Lung (tissue), 12 donors: ENCODE measurements around the gene GPD2. TPM values are rescaled to one million over a fixed set of nuclear protein-coding genes. Genes with fewer than 3 reads are reported as not detected.

Source experiments
- ATAC-seq: fragments of 200-7000 bp; cut with Tn5 transposase; one replicate; pipeline ENCODE4 v1.9.1; 2020; ENCODE audit warnings: moderate number of reproducible peaks; ENCODE audit not compliant: insufficient read depth, low FRiP score
- DNase-seq, 3 donors: peaks; one replicate each; pipeline ENCODE4 v3.0.0-alpha.2; 2013 to 2017
- H3K27ac ChIP-seq, 2 donors: one replicate each; pipeline ENCODE4 v1.5.1; 2013; ENCODE audit warnings: mild to moderate bottlenecking in 2 of 2, moderate library complexity in 2 of 2, control low read depth in 1 of 2, inconsistent platforms in 1 of 2, low read depth in 1 of 2, low read length in 1 of 2
- H3K27me3 ChIP-seq, 3 donors: one replicate each; pipeline ENCODE4 v1.5.1; 2013; ENCODE audit warnings: low read length in 2 of 3; ENCODE audit not compliant: control insufficient read depth in 3 of 3, insufficient read depth in 3 of 3
- H3K36me3 ChIP-seq, 4 donors: one replicate each; pipeline ENCODE4 v1.5.1; 2013; ENCODE audit warnings: low read length in 4 of 4, mild to moderate bottlenecking in 1 of 4, moderate library complexity in 1 of 4; ENCODE audit not compliant: control insufficient read depth in 4 of 4, insufficient read depth in 4 of 4
- H3K4me1 ChIP-seq, 5 donors: one replicate each; pipeline ENCODE4 v1.5.1; 2013; ENCODE audit warnings: low read length in 5 of 5, mild to moderate bottlenecking in 2 of 5, moderate library complexity in 1 of 5; ENCODE audit not compliant: control insufficient read depth in 5 of 5, insufficient read depth in 5 of 5
- H3K4me3 ChIP-seq: one replicate; pipeline ENCODE4 v1.5.1; 2013; ENCODE audit warnings: mild to moderate bottlenecking, control low read depth, moderate library complexity
- H3K9ac ChIP-seq, 2 donors: one replicate each; pipeline ENCODE4 v1.5.1; 2013; ENCODE audit warnings: low read length in 2 of 2, control low read depth in 1 of 2; ENCODE audit not compliant: insufficient read depth in 1 of 2
- H3K9me3 ChIP-seq, 4 donors: one replicate each; pipeline ENCODE4 v1.5.1; 2013; ENCODE audit warnings: low read length in 3 of 4, mild to moderate bottlenecking in 1 of 4, moderate library complexity in 1 of 4; ENCODE audit not compliant: control insufficient read depth in 4 of 4, insufficient read depth in 3 of 4
- CTCF ChIP-seq: IDR thresholded peaks from 2 replicates; pipeline ENCODE4 v1.5.1; 2012; ENCODE audit warnings: mild to moderate bottlenecking; ENCODE audit errors: control extremely low read depth, extremely low read depth
- WGBS, 2 donors: extraction: QIAGEN DNeasy Blood & Tissue Kit; methylation state at CpG; one replicate each; pipeline ENCODE4 v1.1.7; 2013; 5-methylcytosine and 5-hydroxymethylcytosine counted together
- polyA plus RNA-seq, 2 donors: library from polyadenylated mRNA; stranded (reverse); fragments of 200-250 nt; gene quantifications; one replicate each; pipeline ENCODE4 v1.2.1, GENCODE V29; 2013
- total RNA-seq, 2 donors: library from RNA; depleted of rRNA in 1 of 2; stranded (reverse); fragments of >200 nt in 1 of 2; gene quantifications; one replicate each; pipeline ENCODE4 v1.2.1, GENCODE V29; 2014 to 2021
- donor health status: control.
- donor health status: control.
- donor health status: Bipolar disorder and iron deficiency.
- donor health status: healthy.
- donor health status: DM: yes; HTN: yes; CAD: no.

The GPD2 gene
- total and polyA plus RNA-seq, 4 donors: 8.1 to 50.4 (median 28.9) TPM

- ATAC-seq (no peak), DNase-seq (no peak)
- Histone ChIP-seq H3K27me3 (no peaks in the 10 kb centered on the region), H3K4me1 (no peaks in the 10 kb centered on the region), H3K27ac (no peak overlapping the region), H3K9ac (no peak overlapping the region), H3K4me3 (no peak overlapping the region), H3K36me3 (no peaks in the 10 kb centered on the region), H3K9me3 (peaks cover 0 to 5% (median 0%) of the 10 kb centered on the region in 4 donors)
- 89 to 91% methylated on average over 1 of the region's 1 CpG for WGBS, 2 donors
- no peak for TF ChIP-seq CTCF
Measured at GRCh38 chr2:156622491-156622890, 186.3 kb downstream of the GPD2 start.

DNA sequence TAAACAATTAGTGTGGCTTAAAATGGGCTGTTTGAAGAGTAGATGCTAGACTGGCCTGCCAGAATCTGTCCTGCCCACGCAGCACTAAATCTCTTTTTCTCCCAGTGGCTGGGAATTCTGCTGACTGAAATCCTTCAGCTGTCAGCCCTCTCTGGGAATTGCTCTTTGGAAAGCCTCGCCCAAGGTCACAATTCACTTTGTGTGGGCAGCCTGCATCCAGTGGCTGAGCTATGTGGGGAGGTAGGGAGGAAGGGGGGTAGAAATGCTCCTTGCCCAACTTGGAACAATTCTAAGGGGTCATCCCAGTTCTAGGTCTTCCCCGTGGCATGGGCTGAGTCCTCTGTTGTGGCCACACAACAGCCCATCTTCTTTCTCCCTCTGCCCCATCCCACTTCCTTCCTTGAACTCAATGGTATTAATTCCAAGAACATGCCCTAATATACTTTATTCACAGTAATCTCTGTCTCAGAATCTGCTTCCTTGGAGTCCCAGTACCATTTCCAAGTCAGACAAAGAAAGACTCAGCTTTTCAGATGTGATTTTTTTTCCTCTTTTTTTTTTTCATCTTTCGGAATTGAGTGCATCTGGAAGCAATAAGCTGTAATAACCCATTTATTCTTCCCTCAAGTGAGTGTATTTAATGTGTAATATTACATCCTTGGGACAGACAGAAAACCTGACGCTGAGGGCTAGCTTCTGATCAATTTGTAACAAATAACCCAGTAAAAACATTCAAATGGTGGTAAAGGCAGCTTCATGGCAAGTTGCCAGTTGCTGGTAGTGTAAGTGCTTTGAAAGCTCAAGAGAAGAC lies 189.4 kb downstream of the GPD2 start:
- WGBS, 2 donors: 72 to 83% methylated on average over 5 of the region's 5 CpGs
- DNase-seq: peak in 2 of 3 donors; percentile 32 to 40
- H3K4me3 ChIP-seq: no peak overlapping the region
- no peaks in the 10 kb centered on the region for H3K27me3 ChIP-seq
- no peak for ATAC-seq
- H3K4me1 ChIP-seq: no peaks in the 10 kb centered on the region
- no peak overlapping the region for H3K9ac ChIP-seq
- H3K9me3 ChIP-seq: peaks cover 0 to 5% (median 0%) of the 10 kb centered on the region in 4 donors
- no peak for TF ChIP-seq CTCF
- H3K27ac ChIP-seq: no peak overlapping the region
- H3K36me3 ChIP-seq: no peaks in the 10 kb centered on the region

- no peak for TF ChIP-seq CTCF
- H3K4me1 ChIP-seq: no peaks in the 10 kb centered on the region
- H3K27ac ChIP-seq: no peak overlapping the region
- no peaks in the 10 kb centered on the region for H3K27me3 ChIP-seq
- H3K4me3 ChIP-seq: no peak overlapping the region
- DNase-seq (no peak), ATAC-seq (no peak)
- H3K9me3 ChIP-seq: no peaks in the 10 kb centered on the region
- H3K36me3 ChIP-seq: no peaks in the 10 kb centered on the region
- H3K9ac ChIP-seq: no peak overlapping the region
- WGBS, 2 donors: 91 to 97% methylated on average over 1 of the region's 1 CpG
Measured at GRCh38 chr2:156626931-156627330, 190.8 kb downstream of the GPD2 start.
